Right lobe of liver (tissue), 4 donors: ENCODE measurements around the gene NPHP3.

Source experiments
- CTCF ChIP-seq, 4 donors: fragments of 200-600 bp in 3 of 4; fragments of 450-650 bp in 1 of 4; IDR thresholded peaks; one replicate each; pipeline versions ENCODE4 v1.5.1 to v1.8.0; 2016 to 2022; ENCODE audit warnings: antibody characterized with exemption in 4 of 4, mild to moderate bottlenecking in 2 of 4
- POLR2A ChIP-seq: fragments of 450-650 bp; IDR thresholded peaks from one replicate; pipeline ENCODE4 v1.6.1; 2017; ENCODE audit warnings: antibody characterized with exemption, mild to moderate bottlenecking
- donor health status: DM: no; HTN: no; CAD: no.
- donor health status: DM: no; HTN: no; CAD: no.
- donor health status: DM: no; HTN: yes; CAD: no.

DNA sequence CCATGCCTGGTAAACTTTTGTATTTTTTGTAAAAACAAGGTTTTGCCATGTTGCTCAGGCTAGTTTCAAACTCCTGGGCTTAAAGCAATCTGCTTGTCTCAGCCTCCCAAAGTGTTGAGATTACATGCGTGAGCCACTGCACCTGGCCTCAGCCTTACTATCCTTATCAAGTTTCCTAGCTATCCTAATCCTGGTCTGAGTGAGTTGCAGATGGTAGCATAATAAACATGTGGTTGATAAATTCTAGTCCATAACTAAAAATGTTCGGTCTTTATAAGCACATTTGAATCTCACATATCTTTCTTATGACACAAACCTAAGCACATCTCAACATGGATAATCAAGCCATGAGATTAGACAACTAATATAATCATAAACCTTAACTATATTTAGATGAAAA is 18.5 kb downstream of the NPHP3 start:
- TF ChIP-seq POLR2A (no peak), CTCF (IDR thresholded peaks at IDR 0.05) (no peak)
